NB4 (cell line): ENCODE data around the gene ZNF71.

Experiments
- MYC ChIP-seq: IDR thresholded peaks from 2 replicates; pipeline ENCODE4 v1.6.1; 2011; ENCODE audit warnings: low read depth, low read length
- POLR2A ChIP-seq: IDR thresholded peaks from 2 replicates; pipeline ENCODE4 v1.6.1; 2011; ENCODE audit warnings: mild to moderate bottlenecking; ENCODE audit not compliant: insufficient read length; ENCODE audit errors: extremely low read depth
- TF ChIP-seq, protein P1 (sequence below): IDR thresholded peaks from one replicate; pipeline ENCODE4 v1.5.1; 2012; ENCODE audit warnings: low read depth, low read length
- TF ChIP-seq, protein P2 (sequence below): IDR thresholded peaks from 2 replicates; pipeline ENCODE4 v1.6.1; 2011; ENCODE audit warnings: low read depth, low read length

DNA sequence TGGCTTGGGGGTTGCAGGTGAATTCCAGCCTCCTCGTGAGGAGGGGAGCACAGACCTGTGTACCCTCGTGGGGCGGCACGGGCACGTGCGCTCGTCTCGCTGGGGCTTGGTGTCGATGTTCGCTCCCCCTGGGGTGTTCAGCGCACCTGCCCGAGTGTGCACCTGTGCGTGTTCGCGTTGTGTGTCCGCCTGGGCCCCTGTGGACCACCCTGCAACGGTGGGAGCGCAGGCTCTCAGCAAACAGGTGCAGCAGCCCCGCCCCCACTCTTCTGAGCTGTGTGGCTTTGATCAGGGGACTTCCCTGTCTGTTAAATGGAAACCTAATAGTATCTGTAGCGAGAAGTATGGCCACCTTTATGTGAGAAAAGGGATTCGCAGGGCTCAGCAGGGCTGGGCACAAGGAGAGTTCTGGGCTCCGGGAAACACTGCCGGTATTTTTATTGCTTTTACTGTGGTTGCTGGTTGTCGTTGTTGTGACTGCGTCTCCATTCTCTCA lies 48.4 kb downstream of the ZNF71 start:
- TF ChIP-seq, protein P1, sequence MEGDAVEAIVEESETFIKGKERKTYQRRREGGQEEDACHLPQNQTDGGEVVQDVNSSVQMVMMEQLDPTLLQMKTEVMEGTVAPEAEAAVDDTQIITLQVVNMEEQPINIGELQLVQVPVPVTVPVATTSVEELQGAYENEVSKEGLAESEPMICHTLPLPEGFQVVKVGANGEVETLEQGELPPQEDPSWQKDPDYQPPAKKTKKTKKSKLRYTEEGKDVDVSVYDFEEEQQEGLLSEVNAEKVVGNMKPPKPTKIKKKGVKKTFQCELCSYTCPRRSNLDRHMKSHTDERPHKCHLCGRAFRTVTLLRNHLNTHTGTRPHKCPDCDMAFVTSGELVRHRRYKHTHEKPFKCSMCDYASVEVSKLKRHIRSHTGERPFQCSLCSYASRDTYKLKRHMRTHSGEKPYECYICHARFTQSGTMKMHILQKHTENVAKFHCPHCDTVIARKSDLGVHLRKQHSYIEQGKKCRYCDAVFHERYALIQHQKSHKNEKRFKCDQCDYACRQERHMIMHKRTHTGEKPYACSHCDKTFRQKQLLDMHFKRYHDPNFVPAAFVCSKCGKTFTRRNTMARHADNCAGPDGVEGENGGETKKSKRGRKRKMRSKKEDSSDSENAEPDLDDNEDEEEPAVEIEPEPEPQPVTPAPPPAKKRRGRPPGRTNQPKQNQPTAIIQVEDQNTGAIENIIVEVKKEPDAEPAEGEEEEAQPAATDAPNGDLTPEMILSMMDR = no peak
- TF ChIP-seq POLR2A = no peak
- TF ChIP-seq MYC = no peak
- TF ChIP-seq, protein P2, sequence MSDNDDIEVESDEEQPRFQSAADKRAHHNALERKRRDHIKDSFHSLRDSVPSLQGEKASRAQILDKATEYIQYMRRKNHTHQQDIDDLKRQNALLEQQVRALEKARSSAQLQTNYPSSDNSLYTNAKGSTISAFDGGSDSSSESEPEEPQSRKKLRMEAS = no peak
